H1 (cell line): ENCODE data around the gene IGSF23. TPM values are rescaled to one million over a fixed set of nuclear protein-coding genes. Genes with fewer than 3 reads are reported as not detected.
"Not testable (repeated sequence)": the region's sequence is repeated elsewhere in the genome, so short reads cannot be mapped to it uniquely, and the experiment has no call there.

ENCODE experiments used
- CTCF ChIA-PET: fragments of 300-600 bp; sonication (Branson Sonifier 250); formaldehyde crosslinking; loops from one replicate; lab custom pipeline; 2021; ENCODE audit not compliant: partially characterized antibody; lab: Charles Lee
- POLR2A ChIA-PET: fragments of 300-600 bp; sonication (Branson Sonifier 250); formaldehyde crosslinking; loops from one replicate; lab custom pipeline; 2021; ENCODE audit warnings: inconsistent platforms; ENCODE audit not compliant: partially characterized antibody; lab: Charles Lee
- DNase-seq, 2 experiments: peaks; one replicate each; pipeline versions ENCODE4 v3.0.0 to v3.0.0-alpha.2; 2010 to 2022; ENCODE audit warnings: low spot score in 2 of 2, low read depth in 1 of 2, mixed read lengths in 1 of 2
- FAIRE-seq: peaks from 2 replicates; lab custom pipeline; 2011; peaks lifted over from hg19 to GRCh38; lab: Jason Lieb, UNC
- H2AFZ ChIP-seq: 2 replicates; pipeline ENCODE4 v1.8.1; 2012; ENCODE audit warnings: low read length, inconsistent platforms
- H2AK5ac ChIP-seq: 2 replicates; pipeline ENCODE4 v1.6.1; 2013; ENCODE audit warnings: low read depth, low read length
- H2BK120ac ChIP-seq: replicated peaks from 2 replicates; pipeline ENCODE3; 2013; ENCODE audit warnings: low read depth, low read length, inconsistent platforms
- H2BK12ac ChIP-seq: 2 replicates; pipeline ENCODE4 v1.6.1; 2013; ENCODE audit warnings: low read depth, low read length
- H2BK15ac ChIP-seq: 2 replicates; pipeline ENCODE4 v1.6.1; 2013; ENCODE audit warnings: low read length
- H2BK20ac ChIP-seq: 2 replicates; pipeline ENCODE4 v1.6.1; 2013; ENCODE audit warnings: low read length
- H2BK5ac ChIP-seq: 2 replicates; pipeline ENCODE4 v1.6.1; 2013; ENCODE audit warnings: low read depth, low read length
- H3K14ac ChIP-seq: 2 replicates; pipeline ENCODE4 v1.6.1; 2013; ENCODE audit warnings: inconsistent platforms; ENCODE audit not compliant: insufficient read length
- H3K18ac ChIP-seq: 2 replicates; pipeline ENCODE4 v1.6.1; 2013; ENCODE audit warnings: low read length; ENCODE audit errors: extremely low read depth
- H3K23ac ChIP-seq: 2 replicates; pipeline ENCODE4 v1.6.1; 2013; ENCODE audit warnings: inconsistent platforms; ENCODE audit not compliant: insufficient read length
- H3K23me2 ChIP-seq: 2 replicates; pipeline ENCODE4 v1.6.1; 2013; ENCODE audit warnings: low read depth, low read length
- H3K27ac ChIP-seq: 2 replicates; pipeline ENCODE4 v1.6.1; 2011; ENCODE audit warnings: low read depth, low read length, inconsistent platforms
- H3K27me3 ChIP-seq, 4 experiments: replicated peaks in 1 of 4; 1 replicate in 1 of 4; 2 replicates in 3 of 4; pipeline versions ENCODE4 v1.6.1 to v1.8.1; 2011 to 2013; ENCODE audit warnings: low read length in 3 of 4, mild to moderate bottlenecking in 3 of 4, inconsistent platforms in 2 of 4, mixed read lengths in 2 of 4, moderate library complexity in 1 of 4; ENCODE audit not compliant: control insufficient read depth in 3 of 4, insufficient read depth in 3 of 4; ENCODE audit errors: extremely low read depth in 1 of 4
- H3K36me3 ChIP-seq, 4 experiments: 2 replicates each; pipeline versions ENCODE4 v1.6.1 to v1.8.1; 2011 to 2013; ENCODE audit warnings: mild to moderate bottlenecking in 4 of 4, low read length in 3 of 4, moderate library complexity in 2 of 4, control low read depth in 1 of 4, inconsistent platforms in 1 of 4; ENCODE audit not compliant: insufficient read depth in 4 of 4, control insufficient read depth in 2 of 4
- H3K4ac ChIP-seq: replicated peaks from 2 replicates; pipeline ENCODE3; 2013; ENCODE audit warnings: low read length, low read depth, mixed read lengths, inconsistent platforms; ENCODE audit not compliant: insufficient read length
- H3K4me1 ChIP-seq, 4 experiments: replicated peaks in 1 of 4; 1 replicate in 1 of 4; 2 replicates in 3 of 4; pipeline versions ENCODE4 v1.6.1 to v1.8.1; 2011 to 2013; ENCODE audit warnings: low read length in 3 of 4, inconsistent platforms in 2 of 4, mixed read lengths in 1 of 4; ENCODE audit not compliant: insufficient read depth in 4 of 4, control insufficient read depth in 3 of 4
- H3K4me2 ChIP-seq, 2 experiments: 2 replicates each; pipeline versions ENCODE4 v1.6.1 to v1.8.1; 2011 to 2013; ENCODE audit warnings: low read depth in 2 of 2, low read length in 2 of 2, control low read depth in 1 of 2, inconsistent platforms in 1 of 2, mild to moderate bottlenecking in 1 of 2; ENCODE audit not compliant: insufficient read depth in 1 of 2
- H3K4me3 ChIP-seq, 4 experiments: fragments of 200-600, 300-600 bp in 1 of 4; sonication (generic), shearing (Covaris generic), sonication (Bioruptor Twin) in 1 of 4; 2 replicates each; pipeline versions ENCODE4 v1.5.1 to v1.8.1; 2011 to 2016; ENCODE audit warnings: low read length in 4 of 4, low read depth in 3 of 4, control low read depth in 2 of 4, inconsistent platforms in 2 of 4, mild to moderate bottlenecking in 2 of 4, mixed read lengths in 1 of 4, moderate library complexity in 1 of 4; ENCODE audit not compliant: insufficient read depth in 2 of 4; ENCODE audit errors: extremely low read depth in 1 of 4
- H3K56ac ChIP-seq: replicated peaks from 2 replicates; pipeline ENCODE3; 2013; ENCODE audit warnings: low read depth, mild to moderate bottlenecking, mixed read lengths, low read length, inconsistent platforms; ENCODE audit not compliant: insufficient read length
- H3K79me1 ChIP-seq: 2 replicates; pipeline ENCODE4 v1.6.1; 2013; ENCODE audit warnings: low read depth, low read length, control low read depth
- H3K79me2 ChIP-seq, 2 experiments: 2 replicates each; pipeline versions ENCODE4 v1.6.1 to v1.8.1; 2012 to 2013; ENCODE audit warnings: low read length in 2 of 2, mild to moderate bottlenecking in 2 of 2, inconsistent platforms in 1 of 2; ENCODE audit not compliant: insufficient read depth in 2 of 2, control insufficient read depth in 1 of 2
- H3K9ac ChIP-seq, 4 experiments: replicated peaks in 1 of 4; 1 replicate in 1 of 4; 2 replicates in 3 of 4; pipeline versions ENCODE4 v1.6.1 to v1.8.1; 2011 to 2013; ENCODE audit warnings: low read depth in 3 of 4, low read length in 3 of 4, control low read depth in 2 of 4, mild to moderate bottlenecking in 2 of 4, moderate library complexity in 2 of 4, inconsistent platforms in 1 of 4; ENCODE audit errors: extremely low read depth in 1 of 4
- H3K9me3 ChIP-seq, 2 experiments: 2 replicates each; pipeline versions ENCODE4 v1.6.1 to v1.8.1; 2012 to 2013; ENCODE audit warnings: mild to moderate bottlenecking in 2 of 2, moderate library complexity in 2 of 2, control low read depth in 1 of 2, inconsistent platforms in 1 of 2, low read depth in 1 of 2, low read length in 1 of 2, mixed read lengths in 1 of 2; ENCODE audit not compliant: insufficient read depth in 2 of 2
- H4K20me1 ChIP-seq, 2 experiments: replicated peaks in 1 of 2; 2 replicates each; pipeline versions ENCODE3 to v1.8.1; 2011 to 2013; ENCODE audit warnings: inconsistent platforms in 2 of 2, low read length in 2 of 2, mild to moderate bottlenecking in 1 of 2; ENCODE audit not compliant: insufficient read depth in 2 of 2, control insufficient read depth in 1 of 2
- H4K5ac ChIP-seq: 2 replicates; pipeline ENCODE4 v1.6.1; 2013; ENCODE audit warnings: low read length, low read depth, mixed read lengths, inconsistent platforms; ENCODE audit not compliant: insufficient read length
- H4K8ac ChIP-seq: 2 replicates; pipeline ENCODE4 v1.8.0; 2013; ENCODE audit warnings: mild to moderate bottlenecking, moderate library complexity, low read length, inconsistent platforms; ENCODE audit not compliant: insufficient read depth; ENCODE audit errors: extremely low read depth
- H4K91ac ChIP-seq: replicated peaks from 2 replicates; pipeline ENCODE3; 2013; ENCODE audit warnings: low read length, mixed read lengths, inconsistent platforms; ENCODE audit not compliant: insufficient read length
- WGBS, 2 experiments: shearing (Covaris generic) in 1 of 2; methylation state at CpG; one replicate each; pipeline versions ENCODE4 v1.1.6 to v1.1.7; 2013 to 2015; ENCODE audit warnings: low lambda C conversion rate in 2 of 2, mixed read lengths in 2 of 2, inconsistent platforms in 1 of 2, low coverage in 1 of 2, missing lambda C conversion rate in 1 of 2; ENCODE audit not compliant: insufficient replicate concordance in 2 of 2, insufficient coverage in 1 of 2, insufficient read length in 1 of 2; ENCODE audit errors: extremely low coverage in 1 of 2, missing lambda C conversion rate in 1 of 2; 5-methylcytosine and 5-hydroxymethylcytosine counted together
- polyA plus RNA-seq, 7 experiments: library from polyadenylated mRNA; depleted of rRNA in 3 of 7; stranded (reverse) in 5 of 7; unstranded in 2 of 7; fragments of >200 nt in 5 of 7; fragments of 200-250 nt in 2 of 7; gene quantifications; 1 replicate in 5 of 7; 2 replicates in 1 of 7; 4 replicates in 1 of 7; pipeline versions ENCODE4 v1.2.1 to v1.2.3, GENCODE V29; 2011 to 2013; ENCODE audit warnings: missing spikeins in 2 of 7, mixed read lengths in 2 of 7
- total RNA-seq: library from RNA; stranded (reverse); fragmentation: NEBNext Ultra II Directional; extraction: Animal tissue kit (Norgen Biotek cat#: 25700); gene quantifications from 2 replicates; pipeline ENCODE4 v1.2.1, GENCODE V29; 2021

The IGSF23 gene
- total and polyA plus RNA-seq, 2 of the 8 experiments (the other 6 are each of a cell fraction or from before 2014, with no cell fraction given): not detected

GRCh38 chr19:44634058-44634457 lies 20.7 kb downstream of the IGSF23 start:
- not testable (repeated sequence) for H3K79me1 ChIP-seq, H4K91ac ChIP-seq, H2AK5ac ChIP-seq, H3K9ac ChIP-seq, H3K56ac ChIP-seq, H3K4me1 ChIP-seq, H3K14ac ChIP-seq, H3K4me2 ChIP-seq, H3K9me3 ChIP-seq, H3K18ac ChIP-seq, H3K79me2 ChIP-seq, H4K8ac ChIP-seq, H2BK5ac ChIP-seq, H4K20me1 ChIP-seq, DNase-seq, H2BK120ac ChIP-seq, H3K36me3 ChIP-seq, H4K5ac ChIP-seq, H2BK12ac ChIP-seq, H3K4me3 ChIP-seq, H2AFZ ChIP-seq, H2BK20ac ChIP-seq, H3K27ac ChIP-seq, FAIRE-seq, H3K23ac ChIP-seq, H2BK15ac ChIP-seq, H3K4ac ChIP-seq, H3K27me3 ChIP-seq, H3K23me2 ChIP-seq
- WGBS, 2 experiments: 80% methylated on average over 5 of the region's 5 CpGs; no CpG with 5 or more reads in 1 of the 2 experiments
- ChIA-PET CTCF (interaction anchor here (0.8 to 3.3 kb wide), 9 partner anchors 10 to 89 kb away, joined by 3 to 13 read pairs (median 5); partner anchors contain the start of gene PVR), POLR2A (interaction anchor here (1.5 to 1.6 kb wide), 2 partner anchors 9 to 30 kb away, joined by 4 to 6 read pairs; partner anchors contain the start of gene PVR)
